Kidney glomerular epithelial cell (primary cell): ENCODE data around the gene FAM209A.
"Not testable (repeated sequence)": the region's sequence is repeated elsewhere in the genome, so short reads cannot be mapped to it uniquely, and the experiment has no call there.

Experiments
- DNase-seq: peaks from one replicate; lab custom pipeline; 2025; lab: John Stamatoyannopoulos, UW

FAM209A gene

GRCh38 chr20:56524444-56524843 lies at the start of gene FAM209A:
TSS of gene FAM209A (plus strand) at chr20:56524744. CDS start at chr20:56524809, 65 bp downstream.
- DNase-seq, result not testable (repeated sequence)

- DNase-seq, result no peak
Observed at GRCh38 chr20:56483970-56484369, 40.6 kb upstream of the FAM209A start.

GRCh38 chr20:56487216-56487615 lies 37.3 kb upstream of the FAM209A start:
- DNase-seq, result no peak

- no peak for DNase-seq
Observed at GRCh38 chr20:56488566-56488965, 36.0 kb upstream of the FAM209A start.

- no peak for DNase-seq
Observed at GRCh38 chr20:56501116-56501515, 23.4 kb upstream of the FAM209A start.

- DNase-seq, result no peak
Observed at GRCh38 chr20:56503916-56504315, 20.6 kb upstream of the FAM209A start.

- DNase-seq, result no peak
Observed at GRCh38 chr20:56504373-56505005, 20.1 kb upstream of the FAM209A start.

GRCh38 chr20:56506103-56506502 lies 18.4 kb upstream of the FAM209A start:
- DNase-seq, result peak; percentile 56

GRCh38 chr20:56511926-56512325 lies 12.6 kb upstream of the FAM209A start:
- no peak for DNase-seq

GRCh38 chr20:56513161-56514150 lies 11.1 kb upstream of the FAM209A start:
- peak; percentile 2 for DNase-seq

GRCh38 chr20:56516631-56517030 lies 7.9 kb upstream of the FAM209A start:
- no peak for DNase-seq

- DNase-seq, result no peak
Observed at GRCh38 chr20:56517211-56517610, 7.3 kb upstream of the FAM209A start.

GRCh38 chr20:56517641-56518040 lies 6.9 kb upstream of the FAM209A start:
- no peak for DNase-seq

- no peak for DNase-seq
Observed at GRCh38 chr20:56518126-56518525, 6.4 kb upstream of the FAM209A start.

GRCh38 chr20:56518721-56519398 lies 5.7 kb upstream of the FAM209A start:
- DNase-seq, result no peak

- DNase-seq, result no peak
Observed at GRCh38 chr20:56519551-56519950, 5.0 kb upstream of the FAM209A start.

- DNase-seq, result no peak
Observed at GRCh38 chr20:56520180-56520579, 4.4 kb upstream of the FAM209A start.

- DNase-seq, result not testable (repeated sequence)
Observed at GRCh38 chr20:56520746-56521354, 3.7 kb upstream of the FAM209A start.

GRCh38 chr20:56522311-56522710 lies 2.2 kb upstream of the FAM209A start:
- no peak for DNase-seq

GRCh38 chr20:56527521-56527920 lies 3.0 kb downstream of the FAM209A start:
- DNase-seq, result no peak

- not testable (repeated sequence) for DNase-seq
Observed at GRCh38 chr20:56532946-56533345, 8.4 kb downstream of the FAM209A start, which contains the start of gene FAM209B. TSS of gene FAM209B (plus strand) at chr20:56533246. CDS start at chr20:56533342, 96 bp downstream.

- no peak for DNase-seq
Observed at GRCh38 chr20:56537997-56538396, 13.5 kb downstream of the FAM209A start.
